GM19328 (cell line): ENCODE measurements around the gene MEF2A.
A peak's percentile ranks its signal among the peaks of the same experiment; 100 is the strongest.

Source experiments
- ATAC-seq: cut with Tn5 transposase; IDR thresholded peaks from one replicate; pipeline ENCODE4 v1.9.1; 2021; ENCODE audit warnings: mild to moderate bottlenecking, moderate library complexity; ENCODE audit not compliant: unreplicated experiment

The MEF2A gene

GRCh38 chr15:99562238-99562637 lies 3.5 kb upstream of the MEF2A start:
- ATAC-seq = no peak

- ATAC-seq = peak; percentile 36
Measured at GRCh38 chr15:99564221-99565048, 1.3 kb upstream of the MEF2A start.

GRCh38 chr15:99565049-99565298 lies 810 bp upstream of the MEF2A start:
- no peak for ATAC-seq

GRCh38 chr15:99566157-99566897 lies 543 bp downstream of the MEF2A start:
- ATAC-seq = no peak

GRCh38 chr15:99568625-99569352 lies 3.0 kb downstream of the MEF2A start:
- ATAC-seq = no peak

GRCh38 chr15:99571299-99571698 lies 5.5 kb downstream of the MEF2A start:
- no peak for ATAC-seq

- no peak for ATAC-seq
Measured at GRCh38 chr15:99574048-99574447, 8.3 kb downstream of the MEF2A start.

DNA sequence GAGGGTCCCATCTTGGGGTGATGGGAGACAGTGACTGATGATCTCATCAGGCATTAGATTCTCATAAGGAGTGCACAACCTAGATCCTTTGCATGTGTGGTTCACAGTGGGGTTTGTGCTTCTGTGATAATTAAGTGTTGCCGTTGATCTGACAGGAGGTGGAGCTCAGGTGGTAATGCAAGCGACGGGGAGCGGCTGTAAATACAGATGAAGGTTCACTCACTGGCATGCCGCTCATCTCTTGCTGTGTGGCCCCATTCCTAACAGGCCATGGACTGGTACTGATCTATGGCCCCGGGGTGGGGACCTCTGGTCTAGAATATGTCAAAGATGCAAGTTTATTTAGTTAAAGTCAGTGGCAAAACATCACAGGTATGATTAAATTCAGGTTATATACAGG lies 8.7 kb downstream of the MEF2A start:
- ATAC-seq = no peak

DNA sequence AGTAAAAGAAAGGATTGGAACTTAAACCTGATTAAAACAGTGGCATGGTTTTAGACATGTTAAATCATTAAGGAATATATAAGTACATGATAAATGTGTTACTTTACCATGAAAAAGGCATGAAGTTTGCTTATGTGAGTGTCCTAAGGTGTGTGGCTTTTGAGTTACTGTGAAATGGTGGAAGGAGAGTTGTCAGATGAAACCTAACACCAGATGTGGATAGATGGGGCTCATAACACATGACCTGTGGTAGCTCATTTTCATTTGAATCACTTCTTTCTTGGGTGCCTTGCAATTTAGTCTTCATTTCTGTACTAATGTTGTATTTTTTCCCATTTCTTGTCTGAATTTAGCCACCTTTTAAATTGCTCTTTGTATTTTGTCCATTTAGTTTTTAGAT lies 13.0 kb downstream of the MEF2A start:
- ATAC-seq = no peak

DNA sequence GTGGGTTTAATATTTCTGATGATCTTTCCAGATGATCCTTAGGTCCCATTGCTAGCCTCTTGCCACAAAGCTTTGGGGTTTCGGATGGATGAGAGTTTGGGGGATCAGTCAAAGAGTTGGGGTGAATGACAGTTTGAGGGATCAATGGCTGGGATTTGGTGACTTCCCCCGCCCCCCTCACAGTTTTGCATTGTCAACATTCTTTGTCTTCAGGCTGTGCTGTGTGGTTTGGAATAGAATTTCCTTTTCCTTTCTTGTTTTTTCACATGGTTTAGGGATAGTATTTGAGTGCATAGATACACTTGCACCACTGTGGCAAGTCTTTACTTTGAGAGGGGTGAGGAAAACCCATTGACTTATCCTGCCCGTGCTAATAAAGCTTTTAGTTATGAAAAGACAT lies 14.3 kb downstream of the MEF2A start:
- ATAC-seq = no peak

- no peak for ATAC-seq
Measured at GRCh38 chr15:99582508-99582960, 16.8 kb downstream of the MEF2A start.

DNA sequence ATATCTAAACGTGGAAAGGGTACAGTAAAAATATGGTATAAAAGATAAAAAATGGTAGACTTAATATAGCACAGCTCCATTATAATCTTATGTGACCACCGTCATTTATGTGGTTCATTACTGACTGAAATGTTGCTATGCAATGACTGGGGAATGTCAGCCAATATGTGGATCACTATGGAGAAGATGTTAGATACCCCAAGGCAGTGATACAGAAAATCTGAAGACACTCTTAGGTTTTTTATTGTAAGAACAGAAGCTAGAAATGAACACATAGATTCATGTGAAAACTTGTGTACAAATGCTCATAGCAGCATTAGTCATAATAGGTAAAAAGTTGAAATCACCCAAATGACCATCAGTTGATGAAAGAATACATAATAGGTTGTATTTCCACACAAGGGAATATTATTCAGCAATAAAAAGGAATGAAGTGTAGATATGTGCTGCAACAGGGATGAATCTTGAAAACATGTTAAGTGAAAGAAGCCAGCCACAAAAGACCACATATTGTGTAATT lies 18.4 kb downstream of the MEF2A start:
- no peak for ATAC-seq

GRCh38 chr15:99586121-99586520 lies 20.3 kb downstream of the MEF2A start:
- no peak for ATAC-seq

DNA sequence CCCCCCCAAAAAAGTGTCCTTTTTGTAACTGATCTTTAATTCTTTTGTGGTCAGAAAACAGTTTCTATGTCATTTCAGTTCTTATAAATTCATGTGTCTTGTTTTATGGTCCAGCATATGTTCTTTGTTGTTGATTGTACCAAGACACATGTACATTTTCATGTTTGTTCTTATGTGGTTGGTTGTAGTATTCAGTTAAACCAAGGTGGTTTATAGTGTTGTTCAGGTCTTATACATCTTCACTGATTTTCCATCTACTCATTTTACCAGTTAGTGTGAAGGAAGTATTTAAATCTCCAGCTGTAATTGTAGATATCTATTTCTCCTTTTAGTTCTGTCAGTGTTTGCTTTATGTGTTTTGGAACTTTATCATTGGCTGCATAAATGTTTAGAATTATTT lies 24.0 kb downstream of the MEF2A start:
- ATAC-seq = no peak

DNA sequence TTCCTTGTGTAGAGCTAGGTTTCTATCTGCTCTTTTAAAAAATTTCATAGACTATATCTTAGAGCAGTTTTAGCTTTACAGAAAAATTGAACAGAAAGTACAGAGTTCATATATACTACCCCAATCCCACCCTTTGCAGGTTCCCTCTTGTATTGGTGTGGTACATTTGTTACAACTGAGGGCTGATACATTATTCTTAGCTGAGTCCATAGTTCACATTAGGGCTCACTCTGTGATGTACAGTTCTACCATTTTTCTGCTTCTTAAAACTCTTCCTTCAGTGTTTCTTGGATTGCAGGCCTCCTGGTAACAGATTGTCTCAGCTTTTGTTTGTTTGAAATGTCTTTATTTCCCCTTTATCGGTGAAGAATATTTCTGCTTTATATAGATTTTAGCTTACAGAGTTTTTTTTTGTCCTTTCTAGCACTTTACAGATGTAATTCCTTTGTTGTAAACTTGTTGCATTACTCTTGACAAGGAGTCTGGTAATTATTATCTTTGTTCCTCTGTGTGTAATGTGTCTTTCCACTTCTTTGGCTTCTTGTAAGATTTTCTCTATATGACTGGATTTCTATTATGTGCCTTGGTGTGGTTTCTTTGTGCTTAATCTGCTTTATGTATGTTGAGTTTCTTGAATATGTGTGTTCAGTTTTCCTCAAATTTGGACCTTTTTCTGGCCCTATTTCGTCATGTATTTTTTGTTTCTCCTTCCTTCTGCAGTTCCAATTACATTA lies 25.3 kb downstream of the MEF2A start:
- ATAC-seq = no peak

DNA sequence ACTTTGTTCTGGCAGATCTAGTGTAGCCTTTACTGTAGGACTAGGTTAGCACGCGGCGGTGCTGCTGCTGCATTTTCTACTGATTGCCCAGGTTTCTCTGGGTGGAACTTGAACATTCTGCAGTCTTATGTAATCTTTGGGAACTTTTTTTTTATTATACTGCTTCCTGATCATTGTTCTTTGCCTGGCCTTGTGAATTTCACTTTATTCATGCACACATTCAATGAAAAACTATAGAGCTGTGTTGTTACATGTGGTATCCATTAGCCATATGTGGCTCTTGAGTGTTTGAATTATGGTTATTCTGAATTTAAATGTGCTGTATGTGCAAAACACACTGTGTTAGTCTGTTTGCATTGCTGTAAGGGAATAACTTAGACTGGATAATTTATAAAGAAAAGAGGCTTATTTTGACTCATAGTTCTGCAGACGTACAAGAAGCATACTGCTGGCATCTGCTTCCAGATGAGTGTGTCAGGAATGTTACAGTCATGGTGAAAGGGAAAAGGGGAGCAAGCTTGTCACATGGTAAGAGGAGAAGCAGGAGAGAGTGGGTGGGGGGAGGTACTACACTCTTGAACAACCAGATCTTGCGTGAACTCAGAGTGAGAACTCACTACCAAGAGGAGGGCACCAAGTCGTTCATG lies 26.5 kb downstream of the MEF2A start:
- no peak for ATAC-seq

- ATAC-seq = no peak
Measured at GRCh38 chr15:99593070-99593469, 27.3 kb downstream of the MEF2A start.

DNA sequence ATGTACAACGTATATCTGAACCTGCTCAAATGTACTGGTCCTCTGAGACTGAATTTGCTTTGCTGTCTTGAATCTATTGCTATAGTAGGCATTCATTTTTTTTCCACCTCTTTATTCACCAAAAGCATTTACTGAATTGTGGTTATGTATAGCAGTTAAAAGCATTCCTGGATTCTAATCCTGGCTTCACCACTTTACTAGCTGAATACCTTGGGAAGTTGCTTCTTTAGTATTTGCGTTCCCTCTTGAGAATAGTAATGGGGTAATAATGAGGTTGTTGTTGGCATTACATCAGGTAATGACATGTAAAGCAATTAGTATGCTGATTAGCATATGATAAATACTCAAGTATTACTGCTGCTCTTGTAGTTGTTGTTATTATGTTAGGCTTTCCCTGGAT lies 29.1 kb downstream of the MEF2A start:
- no peak for ATAC-seq

DNA sequence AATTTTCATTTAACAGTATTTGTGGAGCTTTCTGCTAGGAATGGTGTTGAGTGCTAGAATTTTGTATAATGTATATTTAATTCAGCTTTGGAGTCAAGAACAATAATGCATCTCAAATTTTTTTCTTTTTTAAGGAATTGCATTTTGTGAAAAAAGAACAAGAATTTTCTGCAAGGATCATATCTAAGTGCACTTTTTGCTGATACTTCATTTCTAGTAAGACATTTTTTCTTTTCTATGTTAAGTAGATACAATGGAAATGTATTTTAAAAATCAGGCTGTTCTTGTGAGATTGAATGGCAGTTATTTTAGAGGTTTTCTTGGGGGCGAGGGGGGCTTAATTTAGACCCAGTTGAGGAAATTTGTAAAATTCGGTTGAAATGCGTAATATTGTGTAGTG lies 32.5 kb downstream of the MEF2A start:
- no peak for ATAC-seq

- no peak for ATAC-seq
Measured at GRCh38 chr15:99603828-99604227, 38.0 kb downstream of the MEF2A start.
